IPS DF 6.9 (cell line): Measurements from ENCODE around the gene MRPS12.
"Not testable (repeated sequence)": the region's sequence is repeated elsewhere in the genome, so short reads cannot be mapped to it uniquely, and the experiment has no call there.

Experiments used
- DNase-seq: peaks from one replicate; pipeline ENCODE4 v3.0.0-alpha.2; 2013; ENCODE audit warnings: low read depth, low spot score
- H3K27ac ChIP-seq: one replicate; pipeline ENCODE4 v1.5.1; 2013; ENCODE audit warnings: low read length, control low read depth
- H3K27me3 ChIP-seq: 2 replicates; pipeline ENCODE4 v1.6.1; 2013; ENCODE audit warnings: mild to moderate bottlenecking, low read length; ENCODE audit not compliant: control insufficient read depth, insufficient read depth
- H3K36me3 ChIP-seq: 2 replicates; pipeline ENCODE4 v1.6.1; 2013; ENCODE audit warnings: low read length; ENCODE audit not compliant: control insufficient read depth, insufficient read depth
- H3K4me1 ChIP-seq: 2 replicates; pipeline ENCODE4 v1.6.1; 2013; ENCODE audit warnings: low read length; ENCODE audit not compliant: control insufficient read depth, insufficient read depth
- H3K4me3 ChIP-seq: 2 replicates; pipeline ENCODE4 v1.5.1; 2013; ENCODE audit warnings: mild to moderate bottlenecking, low read length
- H3K9me3 ChIP-seq: 2 replicates; pipeline ENCODE4 v1.6.1; 2013; ENCODE audit warnings: low read length, inconsistent platforms; ENCODE audit not compliant: control insufficient read depth, insufficient read depth
- WGBS: extraction: QIAGEN DNeasy Blood & Tissue Kit; methylation state at CpG from one replicate; pipeline ENCODE4 v1.1.7; 2013; ENCODE audit warnings: mixed read lengths, missing lambda C conversion rate; ENCODE audit not compliant: insufficient read length, insufficient coverage; 5-methylcytosine and 5-hydroxymethylcytosine counted together

The MRPS12 gene

DNA sequence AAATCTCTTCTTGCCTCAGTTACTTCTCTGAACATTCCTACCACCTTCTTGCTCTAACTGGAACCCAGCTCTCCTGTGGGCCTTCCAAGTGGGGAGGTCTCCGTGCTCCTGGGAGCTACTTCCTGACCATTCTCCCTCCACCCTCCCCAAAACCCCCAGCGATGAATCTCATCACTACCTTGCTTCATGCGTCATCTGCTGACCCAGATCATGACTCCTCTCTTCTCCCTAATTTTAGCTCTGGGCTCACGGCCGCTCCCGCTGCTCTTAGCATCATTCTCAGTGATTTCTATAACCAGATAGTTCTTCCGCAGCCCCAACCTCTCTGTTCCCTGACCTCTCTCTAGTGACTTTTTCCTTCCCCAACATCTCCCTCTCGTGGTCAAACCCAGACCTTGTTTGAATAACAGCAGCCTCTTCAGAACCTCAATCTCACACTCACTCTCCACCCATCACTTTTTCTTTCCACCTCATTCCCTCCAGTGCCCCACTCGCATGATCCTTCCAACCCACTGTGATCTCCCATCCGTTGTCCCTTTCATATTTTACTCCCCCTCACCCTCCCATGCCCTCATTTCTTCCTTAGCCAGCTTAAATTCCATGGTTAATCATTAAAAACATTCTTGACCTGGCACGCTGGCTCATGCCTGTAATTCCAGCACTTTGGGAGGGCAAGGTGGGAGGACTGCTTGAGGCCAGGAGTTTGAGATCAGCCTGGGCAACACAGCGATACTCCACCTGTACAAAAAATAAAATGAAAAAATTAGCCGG is 21.8 kb downstream of the MRPS12 start:
- H3K4me1 ChIP-seq, result peaks cover 5% of the 10 kb centered on the region
- H3K36me3 ChIP-seq, result no peaks in the 10 kb centered on the region; the same call in 1 of the 2 replicates
- H3K9me3 ChIP-seq, result no peaks in the 10 kb centered on the region
- DNase-seq, result no peak
- 100% methylated on average over 1 of the region's 13 CpGs for WGBS
- H3K4me3 ChIP-seq, result no peak overlapping the region
- H3K27ac ChIP-seq, result no peak overlapping the region
- H3K27me3 ChIP-seq, result no peaks in the 10 kb centered on the region

DNA sequence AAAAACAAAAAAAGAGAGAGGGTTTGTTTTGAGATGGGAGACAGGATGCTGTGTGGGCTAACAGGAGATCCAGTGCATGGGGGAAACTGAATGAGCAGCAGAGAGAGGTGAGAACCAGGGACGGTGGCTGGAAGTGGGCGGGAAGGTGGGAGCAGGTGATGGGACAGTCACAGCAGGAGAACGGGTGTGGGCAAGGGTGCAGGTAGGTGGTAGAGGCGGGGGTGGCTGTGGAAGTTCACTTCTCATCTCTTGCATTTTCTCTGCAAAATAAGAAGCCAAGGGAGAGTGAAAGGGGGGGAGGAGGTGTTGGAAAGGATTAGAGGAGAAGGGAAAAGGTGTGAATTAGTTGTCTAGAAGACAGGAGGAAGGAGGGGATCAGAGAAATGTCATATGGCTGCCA is 22.9 kb downstream of the MRPS12 start:
- H3K27ac ChIP-seq, result no peak overlapping the region
- WGBS, result no CpG with 5 or more reads among the region's 4 CpGs
- no peak for DNase-seq

DNA sequence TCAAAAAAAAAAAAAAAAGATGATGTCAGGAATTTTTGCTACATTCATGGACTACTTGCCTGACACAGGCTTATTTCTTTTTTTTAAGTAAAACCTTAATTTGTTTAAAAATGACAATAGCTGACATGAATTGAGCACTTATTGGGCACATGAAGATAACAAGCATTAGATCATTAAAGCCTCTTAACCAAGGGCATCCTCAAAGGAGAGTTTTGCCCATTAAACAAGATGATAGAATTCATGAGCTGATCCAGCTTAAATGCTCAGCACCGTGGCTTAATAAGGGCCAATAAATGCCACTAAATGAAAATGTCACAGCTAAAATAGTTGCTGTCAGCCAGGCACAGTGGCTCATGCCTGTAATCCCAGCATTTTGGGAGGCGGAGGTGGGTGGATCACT is 25.5 kb downstream of the MRPS12 start:
- H3K4me1 ChIP-seq, result no peaks in the 10 kb centered on the region
- H3K9me3 ChIP-seq, result no peaks in the 10 kb centered on the region
- no peak overlapping the region for H3K27ac ChIP-seq
- H3K36me3 ChIP-seq, result no peaks in the 10 kb centered on the region
- DNase-seq, result no peak
- H3K4me3 ChIP-seq, result no peak overlapping the region
- H3K27me3 ChIP-seq, result no peaks in the 10 kb centered on the region
- no CpG with 5 or more reads among the region's 2 CpGs for WGBS

More for the DNA sequence above, 22.9 kb downstream of the MRPS12 start:
- Histone ChIP-seq H3K4me3 (no peak overlapping the region), H3K27me3 (no peaks in the 10 kb centered on the region), H3K9me3 (no peaks in the 10 kb centered on the region), H3K36me3 (no peaks in the 10 kb centered on the region; the same call in 1 of the 2 replicates), H3K4me1 (peaks cover 5% of the 10 kb centered on the region)

DNA sequence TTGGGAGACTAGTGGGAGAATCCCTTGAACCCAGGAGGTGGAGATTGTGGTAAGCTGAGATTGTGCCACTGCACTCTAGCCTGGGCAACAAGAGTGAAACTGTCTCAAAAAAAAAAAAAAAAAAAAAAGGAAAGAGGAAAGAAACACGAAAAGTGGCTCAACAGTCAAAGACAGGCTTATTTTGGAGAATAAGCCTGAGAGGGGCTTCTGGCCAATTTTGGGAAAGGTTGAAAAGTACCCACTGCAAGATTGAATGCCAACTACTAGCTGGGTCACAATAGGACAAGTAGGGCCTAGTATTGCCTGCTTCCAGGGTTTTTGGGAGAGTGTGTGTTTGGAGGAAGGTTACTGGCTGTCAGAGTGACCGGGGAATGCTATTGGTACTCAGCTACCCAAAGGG is 27.6 kb downstream of the MRPS12 start:
- H3K4me1 ChIP-seq, result no peaks in the 10 kb centered on the region
- H3K4me3 ChIP-seq, result no peak overlapping the region
- no peak for DNase-seq
- H3K27ac ChIP-seq, result no peak overlapping the region
- H3K36me3 ChIP-seq, result no peaks in the 10 kb centered on the region
- WGBS, result no CpG with 5 or more reads among the region's 2 CpGs
- no peaks in the 10 kb centered on the region for H3K9me3 ChIP-seq
- H3K27me3 ChIP-seq, result no peaks in the 10 kb centered on the region

DNA sequence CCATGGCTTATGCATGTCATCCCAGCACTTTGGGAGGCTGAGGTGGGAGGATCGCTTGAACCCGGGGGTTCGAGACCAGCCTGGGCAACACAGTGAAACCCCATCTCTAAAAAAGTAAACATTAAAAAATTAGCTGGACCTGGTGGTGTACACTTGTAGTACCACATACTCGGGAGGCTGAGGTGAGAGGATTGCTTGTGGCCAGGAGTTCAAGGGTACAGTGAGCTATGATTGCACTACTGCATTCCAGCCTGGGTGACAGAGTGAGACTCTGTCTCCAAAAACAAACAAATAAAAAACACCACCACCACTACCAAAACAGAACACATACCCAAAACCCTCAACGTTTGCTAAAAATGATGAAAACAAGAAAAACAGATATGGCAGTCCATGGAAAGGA is 28.9 kb downstream of the MRPS12 start:
- no peak for DNase-seq
- no peaks in the 10 kb centered on the region for H3K9me3 ChIP-seq
- no peaks in the 10 kb centered on the region for H3K4me1 ChIP-seq
- no CpG with 5 or more reads among the region's 5 CpGs for WGBS
- no peak overlapping the region for H3K4me3 ChIP-seq
- no peak overlapping the region for H3K27ac ChIP-seq
- no peaks in the 10 kb centered on the region for H3K27me3 ChIP-seq
- no peaks in the 10 kb centered on the region for H3K36me3 ChIP-seq

DNA sequence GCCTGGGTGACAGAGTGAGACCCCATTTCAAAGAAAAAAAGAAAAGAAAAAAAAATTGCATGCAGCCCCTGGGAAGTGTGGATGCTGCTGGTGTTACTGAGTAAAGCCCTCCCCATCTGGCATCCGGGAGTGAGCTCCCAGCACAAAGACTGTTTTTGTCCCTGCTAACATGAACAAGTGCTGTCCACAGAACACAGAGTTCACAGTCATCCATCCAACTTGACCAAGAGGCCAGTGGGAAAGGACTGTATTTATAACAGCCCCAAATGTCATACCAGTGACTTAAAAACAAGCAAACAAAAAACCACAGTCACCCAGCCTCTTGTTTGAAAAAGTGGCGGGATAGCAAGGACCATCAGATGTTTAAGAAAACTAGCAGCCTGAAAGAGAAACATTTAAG is 34.0 kb downstream of the MRPS12 start:
- no peaks in the 10 kb centered on the region for H3K36me3 ChIP-seq
- no peak for DNase-seq
- no peaks in the 10 kb centered on the region for H3K4me1 ChIP-seq
- H3K27ac ChIP-seq, result no peak overlapping the region
- no peaks in the 10 kb centered on the region for H3K9me3 ChIP-seq
- no peak overlapping the region for H3K4me3 ChIP-seq
- H3K27me3 ChIP-seq, result no peaks in the 10 kb centered on the region
- WGBS, result no CpG with 5 or more reads among the region's 2 CpGs

DNA sequence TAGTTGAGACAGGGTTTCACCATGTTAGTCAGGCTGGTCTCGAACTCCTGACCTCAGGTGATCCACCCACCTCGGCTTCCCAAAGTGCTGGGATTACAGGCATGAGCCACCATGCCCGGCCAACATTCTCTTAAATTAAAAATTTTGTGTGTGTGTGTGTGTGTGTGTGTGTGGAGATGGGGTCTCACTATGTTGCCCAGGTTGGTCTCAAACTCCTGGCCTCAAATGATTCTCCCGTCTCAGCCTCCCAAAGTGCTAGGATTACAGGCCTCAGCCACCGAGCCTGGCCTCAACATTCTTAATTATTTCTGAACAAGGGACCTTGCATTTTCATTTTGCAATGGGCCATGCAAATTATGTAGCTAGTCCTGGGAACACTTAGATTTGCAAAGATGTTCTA is 35.4 kb downstream of the MRPS12 start:
- not testable (repeated sequence) for H3K4me3 ChIP-seq, H3K27ac ChIP-seq, H3K36me3 ChIP-seq, H3K27me3 ChIP-seq, DNase-seq, H3K4me1 ChIP-seq, H3K9me3 ChIP-seq
- WGBS, result no CpG with 5 or more reads among the region's 5 CpGs

DNA sequence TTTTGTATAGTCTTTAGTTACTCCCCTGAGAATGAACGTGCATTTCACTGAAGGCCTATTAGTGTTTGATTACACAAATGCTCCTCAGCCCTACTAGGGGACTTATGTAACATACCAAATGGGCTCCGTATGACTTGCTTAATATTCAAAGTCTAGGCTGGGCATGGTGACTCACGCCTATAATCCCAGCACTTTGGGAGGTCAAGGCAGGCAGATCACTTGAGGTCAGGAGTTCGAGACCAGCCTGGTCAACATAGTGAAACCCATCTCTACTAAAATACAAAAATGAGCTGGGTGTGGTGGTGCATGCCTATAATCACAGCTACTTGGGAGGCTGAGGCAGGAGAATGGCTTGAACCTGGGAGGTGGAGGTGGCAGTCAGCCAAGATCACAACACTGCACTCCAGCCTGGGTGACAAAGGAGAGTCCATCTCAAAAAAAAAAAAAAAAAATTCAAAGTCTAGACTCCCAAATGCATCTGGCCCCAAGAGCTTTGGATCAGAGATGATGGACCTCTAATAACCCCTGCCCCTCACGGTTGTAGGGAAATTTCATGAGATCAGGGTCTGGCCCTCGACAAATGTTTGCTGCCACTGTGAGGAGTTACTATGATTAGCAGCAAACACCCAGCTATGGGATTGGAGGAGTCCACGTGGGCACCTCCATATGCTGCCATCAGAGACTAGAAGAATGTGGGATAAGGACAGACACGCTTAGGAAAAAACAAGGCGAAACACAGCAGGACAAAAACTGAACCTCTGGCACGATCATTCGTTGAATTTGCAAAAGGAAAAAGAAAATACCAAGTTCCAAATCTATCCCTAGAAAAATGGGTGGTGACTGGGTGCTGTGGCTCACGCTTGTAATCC is 40.2 kb downstream of the MRPS12 start:
- Histone ChIP-seq H3K27me3 (no peaks in the 10 kb centered on the region), H3K4me3 (no peak overlapping the region), H3K36me3 (no peaks in the 10 kb centered on the region), H3K27ac (no peak overlapping the region), H3K9me3 (no peaks in the 10 kb centered on the region), H3K4me1 (no peaks in the 10 kb centered on the region)
- no peak for DNase-seq
- no CpG with 5 or more reads among the region's 12 CpGs for WGBS

DNA sequence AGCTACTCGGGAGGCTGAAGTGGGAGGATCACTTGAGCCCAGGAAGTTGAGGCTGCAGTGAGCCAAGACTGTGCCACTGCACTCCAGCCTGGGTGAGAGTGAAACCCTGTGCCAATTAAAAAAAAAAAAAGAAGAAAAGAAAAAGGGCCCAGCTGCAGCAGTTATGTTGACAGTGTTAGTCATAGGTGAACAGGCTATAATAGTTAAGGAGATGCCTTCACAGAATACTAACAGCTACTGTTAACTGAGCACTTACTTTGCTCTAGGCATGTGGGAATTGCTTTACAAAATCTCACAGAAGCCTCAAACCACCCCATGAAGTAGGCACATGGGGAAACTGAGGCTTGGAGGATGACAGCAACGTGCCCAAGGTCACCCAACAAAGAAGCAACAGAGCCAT is 40.9 kb downstream of the MRPS12 start:
- DNase-seq, result no peak
- no peaks in the 10 kb centered on the region for H3K27me3 ChIP-seq
- WGBS, result no CpG with 5 or more reads among the region's 2 CpGs
- no peaks in the 10 kb centered on the region for H3K4me1 ChIP-seq
- no peaks in the 10 kb centered on the region for H3K9me3 ChIP-seq
- no peak overlapping the region for H3K4me3 ChIP-seq
- H3K27ac ChIP-seq, result no peak overlapping the region
- H3K36me3 ChIP-seq, result no peaks in the 10 kb centered on the region

DNA sequence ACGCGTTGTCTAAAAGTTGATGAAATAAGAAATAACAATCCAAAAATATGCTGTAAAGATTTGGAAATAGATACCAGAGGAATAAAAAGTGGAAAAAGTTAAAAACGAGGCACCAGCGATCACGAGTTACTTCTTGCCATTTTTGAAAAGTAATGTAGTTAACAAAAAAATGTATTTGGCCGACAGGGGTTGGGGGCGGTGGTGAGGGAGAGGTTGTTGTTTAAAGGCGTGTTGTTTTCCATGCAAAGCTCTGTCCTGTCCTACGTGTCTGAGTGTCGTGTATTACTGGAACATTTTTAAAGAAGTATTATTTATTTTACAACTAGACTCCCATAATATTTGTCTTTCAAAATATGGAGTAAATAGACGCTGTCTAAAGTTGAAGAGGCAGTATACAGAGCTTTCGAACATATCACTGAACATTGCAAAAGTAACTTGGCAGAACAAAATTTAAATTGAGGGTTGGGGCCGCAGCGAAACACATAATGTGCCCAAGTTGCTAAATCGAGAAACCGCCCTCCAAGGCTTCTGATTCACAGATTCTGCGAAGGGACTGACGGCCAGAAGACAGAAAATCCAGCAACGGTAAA is 44.0 kb downstream of the MRPS12 start:
- Histone ChIP-seq H3K27me3 (no peaks in the 10 kb centered on the region), H3K27ac (no peak overlapping the region), H3K9me3 (no peaks in the 10 kb centered on the region), H3K4me1 (no peaks in the 10 kb centered on the region), H3K4me3 (peak overlapping the region; percentile 88; the same call in 1 of the 2 replicates), H3K36me3 (no peaks in the 10 kb centered on the region)
- DNase-seq, result no peak
- WGBS, result no CpG with 5 or more reads among the region's 19 CpGs
